K562 (cell line): ENCODE results near the gene CFL1. TPM values are rescaled to one million over a fixed set of nuclear protein-coding genes. Genes with fewer than 3 reads are reported as not detected.

Source experiments
- ATF7 ChIP-seq: fragments of 450-650 bp; IDR thresholded peaks from 2 replicates; pipeline ENCODE4 v1.7.1; 2014; ENCODE audit warnings: mild to moderate bottlenecking, moderate library complexity
- BCL6 ChIP-seq: fragments of 250-450 bp; sonication (Bioruptor Pico); IDR thresholded peaks from 2 replicates; pipeline ENCODE4 v1.4.0; 2020
- CBX3 ChIP-seq, 2 experiments: IDR thresholded peaks; 1 replicate in 1 of 2; 2 replicates in 1 of 2; pipeline ENCODE4 v1.6.1; 2012; ENCODE audit warnings: inconsistent platforms in 2 of 2, low read length in 2 of 2, borderline replicate concordance in 1 of 2, control low read depth in 1 of 2
- CC2D1A ChIP-seq: fragments of 450-650 bp; IDR thresholded peaks from 2 replicates; pipeline ENCODE4 v1.6.1; 2017; ENCODE audit warnings: mild to moderate bottlenecking
- CREM ChIP-seq: IDR thresholded peaks from 2 replicates; pipeline ENCODE4 v1.6.1; 2014; ENCODE audit warnings: antibody characterized with exemption, low read depth
- FOXK1 ChIP-seq: sonication (generic); formaldehyde crosslinking; IDR thresholded peaks from 2 replicates; pipeline ENCODE4 v1.8.0; 2022; ENCODE audit warnings: missing genetic modification reagents, mild to moderate bottlenecking, borderline replicate concordance
- IFI16 ChIP-seq: fragments of 250-450 bp; sonication (Bioruptor Pico); IDR thresholded peaks from 2 replicates; pipeline ENCODE4 v2.1.2; 2022; ENCODE audit warnings: mild to moderate bottlenecking, inconsistent platforms
- KLF16 ChIP-seq: IDR thresholded peaks from 2 replicates; pipeline ENCODE4 v1.6.1; 2016; ENCODE audit warnings: antibody characterized with exemption
- MTA3 ChIP-seq: fragments of 450-650 bp; formaldehyde crosslinking; IDR thresholded peaks from 2 replicates; pipeline ENCODE4 v1.6.1; 2017; ENCODE audit warnings: mild to moderate bottlenecking, borderline replicate concordance
- NCOA6 ChIP-seq: fragments of 450-650 bp; IDR thresholded peaks from 2 replicates; pipeline ENCODE4 v1.6.1; 2017; ENCODE audit warnings: mild to moderate bottlenecking
- NFIC ChIP-seq: fragments of 450-650 bp; IDR thresholded peaks from 2 replicates; pipeline ENCODE4 v1.6.1; 2017; ENCODE audit warnings: mild to moderate bottlenecking, inconsistent platforms
- POLR3G ChIP-seq: IDR thresholded peaks from 2 replicates; pipeline ENCODE4 v1.6.1; 2011; ENCODE audit not compliant: insufficient read length, insufficient replicate concordance; ENCODE audit errors: extremely low read depth
- RCOR1 ChIP-seq, 2 experiments: IDR thresholded peaks; 2 replicates each; pipeline ENCODE4 v1.6.1; 2012; ENCODE audit warnings: low read depth in 2 of 2, low read length in 2 of 2, borderline replicate concordance in 1 of 2, improper control_type of control experiment in 1 of 2
- SIX5 ChIP-seq, 2 experiments: IDR thresholded peaks; 2 replicates each; pipeline ENCODE4 v1.6.1; 2011; ENCODE audit warnings: low read length in 2 of 2, borderline replicate concordance in 1 of 2, low read depth in 1 of 2, mild to moderate bottlenecking in 1 of 2, moderate library complexity in 1 of 2; ENCODE audit not compliant: insufficient read depth in 1 of 2
- ZNF57 ChIP-seq: fragments of 450-650 bp; formaldehyde crosslinking; IDR thresholded peaks from 2 replicates; pipeline ENCODE4 v1.4.0; 2020; ENCODE audit warnings: mild to moderate bottlenecking, moderate library complexity
- ZSCAN32 ChIP-seq: fragments of 450-650 bp; formaldehyde crosslinking; IDR thresholded peaks from 2 replicates; pipeline ENCODE4 v1.4.0; 2020; ENCODE audit warnings: mild to moderate bottlenecking, moderate library complexity
- polyA plus RNA-seq, 8 experiments: library from polyadenylated mRNA; depleted of rRNA in 4 of 8; stranded (reverse) in 5 of 8; unstranded in 3 of 8; fragments of >200 nt; fragmentation: Nextera tagmentation in 2 of 8; fragmentation: Illumina TruSeq in 1 of 8; extraction: Ambion mirVana in 2 of 8; extraction: Trizol in 1 of 8; gene quantifications; 2 replicates each; pipeline versions ENCODE4 v1.2.1 to v1.2.3, GENCODE V29; 2011 to 2014; ENCODE audit warnings: inconsistent platforms in 1 of 8, missing spikeins in 1 of 8
- total RNA-seq, 7 experiments: library from RNA; depleted of rRNA in 6 of 7; stranded (reverse); fragments of >200 nt in 6 of 7; fragmentation: Illumina TruSeq in 2 of 7; extraction: Trizol in 2 of 7; gene quantifications; 2 replicates each; pipeline versions ENCODE4 v1.2.1 to v1.2.3, GENCODE V29; 2011 to 2021; ENCODE audit warnings: low replicate concordance in 1 of 7
- TF ChIP-seq, protein P1 (sequence below): IDR thresholded peaks from 2 replicates; pipeline ENCODE4 v1.6.1; 2011; ENCODE audit not compliant: insufficient read length; ENCODE audit errors: extremely low read depth
- TF ChIP-seq, protein P2 (sequence below): fragments of 450-650 bp; conservative IDR thresholded peaks from 2 replicates; pipeline ENCODE4 v1.6.1; 2016; ENCODE audit warnings: missing genetic modification characterization, low read depth, mild to moderate bottlenecking, missing compliant biosample characterization, moderate library complexity
- TF ChIP-seq, protein P3 (sequence below): fragments of 450-650 bp; formaldehyde crosslinking; IDR thresholded peaks from 2 replicates; pipeline ENCODE4 v1.4.0; 2020; ENCODE audit warnings: mild to moderate bottlenecking, moderate library complexity
- TF ChIP-seq, protein P4 (sequence below): fragments of 200-800 bp; sonication (Bioruptor generic); IDR thresholded peaks from 2 replicates; pipeline ENCODE4 v1.6.1; 2017; ENCODE audit warnings: missing genetic modification characterization, missing compliant biosample characterization
- TF ChIP-seq, protein P5 (sequence below): sonication (generic); formaldehyde crosslinking; IDR thresholded peaks from 2 replicates; pipeline ENCODE4 v1.8.0; 2022; ENCODE audit warnings: mild to moderate bottlenecking, low read depth, missing genetic modification reagents
- TF ChIP-seq, protein P6 (sequence below): sonication (generic); formaldehyde crosslinking; IDR thresholded peaks from 2 replicates; pipeline ENCODE4 v1.8.1; 2023; ENCODE audit warnings: mild to moderate bottlenecking, missing genetic modification reagents

The CFL1 gene
- total and polyA plus RNA-seq, 9 of the 15 experiments (the other 6 are each of a cell fraction or from before 2014, with no cell fraction given), result 105 to 1,101 (median 859) TPM

DNA sequence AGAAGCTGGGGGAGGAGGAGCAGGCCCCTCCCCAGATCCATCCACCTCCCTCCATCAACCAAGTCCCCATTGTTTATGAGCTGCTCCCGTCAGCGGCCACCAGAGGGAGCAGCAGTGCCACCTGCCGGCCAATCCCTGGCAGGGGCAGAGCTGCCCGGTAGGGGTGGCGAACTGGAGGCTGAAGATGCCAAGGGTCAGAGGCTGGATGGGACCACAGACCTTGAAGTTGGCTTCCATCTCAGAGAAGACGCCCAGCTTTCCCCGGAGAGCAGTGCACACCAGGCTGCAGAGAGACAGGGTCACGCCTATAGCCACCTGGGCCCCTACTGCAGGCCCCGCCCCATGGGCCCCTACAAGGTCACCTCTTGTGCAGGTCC is 26.7 kb upstream of the CFL1 start (continued):
- TF ChIP-seq, protein P1, sequence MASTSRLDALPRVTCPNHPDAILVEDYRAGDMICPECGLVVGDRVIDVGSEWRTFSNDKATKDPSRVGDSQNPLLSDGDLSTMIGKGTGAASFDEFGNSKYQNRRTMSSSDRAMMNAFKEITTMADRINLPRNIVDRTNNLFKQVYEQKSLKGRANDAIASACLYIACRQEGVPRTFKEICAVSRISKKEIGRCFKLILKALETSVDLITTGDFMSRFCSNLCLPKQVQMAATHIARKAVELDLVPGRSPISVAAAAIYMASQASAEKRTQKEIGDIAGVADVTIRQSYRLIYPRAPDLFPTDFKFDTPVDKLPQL, result no peak
- TF ChIP-seq CC2D1A, result 0 out of 2 replicates have a peak, but pooled peaks have one; percentile 70
- TF ChIP-seq, protein P2, sequence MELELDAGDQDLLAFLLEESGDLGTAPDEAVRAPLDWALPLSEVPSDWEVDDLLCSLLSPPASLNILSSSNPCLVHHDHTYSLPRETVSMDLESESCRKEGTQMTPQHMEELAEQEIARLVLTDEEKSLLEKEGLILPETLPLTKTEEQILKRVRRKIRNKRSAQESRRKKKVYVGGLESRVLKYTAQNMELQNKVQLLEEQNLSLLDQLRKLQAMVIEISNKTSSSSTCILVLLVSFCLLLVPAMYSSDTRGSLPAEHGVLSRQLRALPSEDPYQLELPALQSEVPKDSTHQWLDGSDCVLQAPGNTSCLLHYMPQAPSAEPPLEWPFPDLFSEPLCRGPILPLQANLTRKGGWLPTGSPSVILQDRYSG (tag), result no peak
- TF ChIP-seq ZNF57 (CRISPR knock-in tag), result no peak
- TF ChIP-seq, protein P3, sequence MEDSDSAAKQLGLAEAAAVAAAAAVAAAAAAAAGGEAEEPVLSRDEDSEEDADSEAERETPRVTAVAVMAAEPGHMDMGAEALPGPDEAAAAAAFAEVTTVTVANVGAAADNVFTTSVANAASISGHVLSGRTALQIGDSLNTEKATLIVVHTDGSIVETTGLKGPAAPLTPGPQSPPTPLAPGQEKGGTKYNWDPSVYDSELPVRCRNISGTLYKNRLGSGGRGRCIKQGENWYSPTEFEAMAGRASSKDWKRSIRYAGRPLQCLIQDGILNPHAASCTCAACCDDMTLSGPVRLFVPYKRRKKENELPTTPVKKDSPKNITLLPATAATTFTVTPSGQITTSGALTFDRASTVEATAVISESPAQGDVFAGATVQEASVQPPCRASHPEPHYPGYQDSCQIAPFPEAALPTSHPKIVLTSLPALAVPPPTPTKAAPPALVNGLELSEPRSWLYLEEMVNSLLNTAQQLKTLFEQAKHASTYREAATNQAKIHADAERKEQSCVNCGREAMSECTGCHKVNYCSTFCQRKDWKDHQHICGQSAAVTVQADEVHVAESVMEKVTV (CRISPR knock-in tag), result peak; percentile 78
- no peak for TF ChIP-seq POLR3G
- TF ChIP-seq BCL6 (CRISPR knock-in tag), result no peak
- TF ChIP-seq, protein P4, sequence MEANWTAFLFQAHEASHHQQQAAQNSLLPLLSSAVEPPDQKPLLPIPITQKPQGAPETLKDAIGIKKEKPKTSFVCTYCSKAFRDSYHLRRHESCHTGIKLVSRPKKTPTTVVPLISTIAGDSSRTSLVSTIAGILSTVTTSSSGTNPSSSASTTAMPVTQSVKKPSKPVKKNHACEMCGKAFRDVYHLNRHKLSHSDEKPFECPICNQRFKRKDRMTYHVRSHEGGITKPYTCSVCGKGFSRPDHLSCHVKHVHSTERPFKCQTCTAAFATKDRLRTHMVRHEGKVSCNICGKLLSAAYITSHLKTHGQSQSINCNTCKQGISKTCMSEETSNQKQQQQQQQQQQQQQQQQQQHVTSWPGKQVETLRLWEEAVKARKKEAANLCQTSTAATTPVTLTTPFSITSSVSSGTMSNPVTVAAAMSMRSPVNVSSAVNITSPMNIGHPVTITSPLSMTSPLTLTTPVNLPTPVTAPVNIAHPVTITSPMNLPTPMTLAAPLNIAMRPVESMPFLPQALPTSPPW (CRISPR knock-in tag), result peak; percentile 64
- TF ChIP-seq, protein P5, sequence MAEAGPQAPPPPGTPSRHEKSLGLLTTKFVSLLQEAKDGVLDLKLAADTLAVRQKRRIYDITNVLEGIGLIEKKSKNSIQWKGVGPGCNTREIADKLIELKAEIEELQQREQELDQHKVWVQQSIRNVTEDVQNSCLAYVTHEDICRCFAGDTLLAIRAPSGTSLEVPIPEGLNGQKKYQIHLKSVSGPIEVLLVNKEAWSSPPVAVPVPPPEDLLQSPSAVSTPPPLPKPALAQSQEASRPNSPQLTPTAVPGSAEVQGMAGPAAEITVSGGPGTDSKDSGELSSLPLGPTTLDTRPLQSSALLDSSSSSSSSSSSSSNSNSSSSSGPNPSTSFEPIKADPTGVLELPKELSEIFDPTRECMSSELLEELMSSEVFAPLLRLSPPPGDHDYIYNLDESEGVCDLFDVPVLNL (CRISPR knock-in tag), result no peak
- TF ChIP-seq FOXK1 (CRISPR knock-in tag), result no peak
- TF ChIP-seq NCOA6, result no peak
- TF ChIP-seq CREM, result peak; percentile 71
- no peak for TF ChIP-seq MTA3
- TF ChIP-seq ZSCAN32, result no peak
- peak; percentile 55 for TF ChIP-seq ATF7
- TF ChIP-seq KLF16, result 0 out of 2 replicates have a peak, but pooled peaks have one; percentile 49
- TF ChIP-seq IFI16 (CRISPR knock-in tag), result no peak
- TF ChIP-seq CBX3 (IDR thresholded peaks at IDR 0.05; ENCODE audit: borderline replicate concordance in 1 of 2, low read length in 2 of 2), result no peak
- TF ChIP-seq, protein P6, sequence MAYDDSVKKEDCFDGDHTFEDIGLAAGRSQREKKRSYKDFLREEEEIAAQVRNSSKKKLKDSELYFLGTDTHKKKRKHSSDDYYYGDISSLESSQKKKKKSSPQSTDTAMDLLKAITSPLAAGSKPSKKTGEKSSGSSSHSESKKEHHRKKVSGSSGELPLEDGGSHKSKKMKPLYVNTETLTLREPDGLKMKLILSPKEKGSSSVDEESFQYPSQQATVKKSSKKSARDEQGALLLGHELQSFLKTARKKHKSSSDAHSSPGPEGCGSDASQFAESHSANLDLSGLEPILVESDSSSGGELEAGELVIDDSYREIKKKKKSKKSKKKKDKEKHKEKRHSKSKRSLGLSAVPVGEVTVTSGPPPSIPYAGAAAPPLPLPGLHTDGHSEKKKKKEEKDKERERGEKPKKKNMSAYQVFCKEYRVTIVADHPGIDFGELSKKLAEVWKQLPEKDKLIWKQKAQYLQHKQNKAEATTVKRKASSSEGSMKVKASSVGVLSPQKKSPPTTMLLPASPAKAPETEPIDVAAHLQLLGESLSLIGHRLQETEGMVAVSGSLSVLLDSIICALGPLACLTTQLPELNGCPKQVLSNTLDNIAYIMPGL (CRISPR knock-in tag), result peak; percentile 36; the same call in 1 of the 2 replicates
- TF ChIP-seq RCOR1 (IDR thresholded peaks at IDR 0.05; ENCODE audit: borderline replicate concordance in 1 of 2, low read depth in 2 of 2, low read length in 2 of 2), result peak; percentile 37 to 51; a peak in 1 of 4 replicates
- TF ChIP-seq SIX5 (IDR thresholded peaks at IDR 0.05; ENCODE audit: borderline replicate concordance in 1 of 2, insufficient read depth in 1 of 2, low read depth in 1 of 2, low read length in 2 of 2), result no peak
- TF ChIP-seq NFIC, result no peak
